Activated CD4-positive, alpha-beta T cell treated with anti-CD3 and anti-CD28 coated beads for 4 hours (primary cell): Measurements from ENCODE around the gene VDR.
A peak's percentile ranks its signal among the peaks of the same experiment; 100 is the strongest.

Experiments used
- DNase-seq, 2 donors: peaks; one replicate each; pipeline ENCODE4 v3.0.0-alpha.2; 2020

The VDR gene

GRCh38 chr12:47904713-47905709 is at the start of gene VDR:
TSS of gene VDR (minus strand) at chr12:47904994. CDS start at chr12:47879113, 25,881 bp downstream.
- peak; percentile 65 to 75 for DNase-seq

- DNase-seq: no peak
Measured at GRCh38 chr12:47954058-47954457, 49.3 kb upstream of the VDR start.

- DNase-seq: no peak
Measured at GRCh38 chr12:47950856-47951468, 46.2 kb upstream of the VDR start.

- peak; percentile 27 to 51 for DNase-seq
Measured at GRCh38 chr12:47949441-47950341, 44.9 kb upstream of the VDR start.

- DNase-seq: no peak
Measured at GRCh38 chr12:47947341-47947740, 42.5 kb upstream of the VDR start.

GRCh38 chr12:47946413-47947323 is 41.9 kb upstream of the VDR start:
- no peak for DNase-seq

GRCh38 chr12:47945341-47945728 is 40.5 kb upstream of the VDR start:
- DNase-seq: no peak

- DNase-seq: no peak
Measured at GRCh38 chr12:47944685-47945340, 40.0 kb upstream of the VDR start.

GRCh38 chr12:47943623-47944340 is 39.0 kb upstream of the VDR start:
- DNase-seq: no peak

GRCh38 chr12:47942614-47943225 is 37.9 kb upstream of the VDR start:
- no peak for DNase-seq

- DNase-seq: peak; percentile 19 to 38
Measured at GRCh38 chr12:47941871-47942613, 37.2 kb upstream of the VDR start.

- no peak for DNase-seq
Measured at GRCh38 chr12:47941475-47941780, 36.6 kb upstream of the VDR start.

- DNase-seq: no peak
Measured at GRCh38 chr12:47940773-47941474, 36.1 kb upstream of the VDR start.

GRCh38 chr12:47939009-47939601 is 34.3 kb upstream of the VDR start:
- DNase-seq: no peak

GRCh38 chr12:47938594-47938993 is 33.8 kb upstream of the VDR start:
- no peak for DNase-seq

GRCh38 chr12:47938093-47938492 is 33.3 kb upstream of the VDR start:
- no peak for DNase-seq

- DNase-seq: no peak
Measured at GRCh38 chr12:47935184-47935583, 30.4 kb upstream of the VDR start.

- DNase-seq: no peak
Measured at GRCh38 chr12:47931187-47931586, 26.4 kb upstream of the VDR start.

- no peak for DNase-seq
Measured at GRCh38 chr12:47930634-47931033, 25.8 kb upstream of the VDR start.
